GM18498 (cell line): Measurements from ENCODE around the gene XKR8.
"Not testable (repeated sequence)": the region's sequence is repeated elsewhere in the genome, so short reads cannot be mapped to it uniquely, and the experiment has no call there.

ENCODE experiments used
- ATAC-seq: cut with Tn5 transposase; IDR thresholded peaks from one replicate; pipeline ENCODE4 v1.9.1; 2021; ENCODE audit warnings: mild to moderate bottlenecking, moderate library complexity; ENCODE audit not compliant: unreplicated experiment

XKR8 gene

GRCh38 chr1:27980216-27980845 is 20.6 kb downstream of the XKR8 start:
- no peak for ATAC-seq

- ATAC-seq, result no peak
Observed at GRCh38 chr1:27981145-27981544, 21.4 kb downstream of the XKR8 start.

- ATAC-seq, result no peak
Observed at GRCh38 chr1:27990920-27991537, 31.3 kb downstream of the XKR8 start.

- no peak for ATAC-seq
Observed at GRCh38 chr1:27992276-27992675, 32.5 kb downstream of the XKR8 start.

- no peak for ATAC-seq
Observed at GRCh38 chr1:27993241-27993640, 33.5 kb downstream of the XKR8 start.

- ATAC-seq, result no peak
Observed at GRCh38 chr1:27994060-27994459, 34.3 kb downstream of the XKR8 start.

- not testable (repeated sequence) for ATAC-seq
Observed at GRCh38 chr1:27994526-27994925, 34.8 kb downstream of the XKR8 start.

GRCh38 chr1:27999055-27999454 is 39.3 kb downstream of the XKR8 start:
- no peak for ATAC-seq

- ATAC-seq, result no peak
Observed at GRCh38 chr1:28002600-28002999, 42.8 kb downstream of the XKR8 start.

GRCh38 chr1:28003117-28003516 is 43.3 kb downstream of the XKR8 start:
- not testable (repeated sequence) for ATAC-seq

- no peak for ATAC-seq
Observed at GRCh38 chr1:28010969-28011368, 51.2 kb downstream of the XKR8 start.
